GM12892 (cell line): Measurements from ENCODE around the gene YWHAB.

ENCODE experiments used
- POLR2A ChIP-seq: IDR thresholded peaks from 2 replicates; pipeline ENCODE4 v1.6.1; 2011; ENCODE audit warnings: low read depth, low read length, control low read depth
- POLR2AphosphoS5 ChIP-seq: IDR thresholded peaks from 2 replicates; pipeline ENCODE4 v1.6.1; 2011; ENCODE audit warnings: low read depth, low read length, control low read depth
- TAF1 ChIP-seq: IDR thresholded peaks from 2 replicates; pipeline ENCODE4 v1.6.1; 2011; ENCODE audit warnings: low read depth, mild to moderate bottlenecking, control low read depth, low read length, borderline replicate concordance

DNA sequence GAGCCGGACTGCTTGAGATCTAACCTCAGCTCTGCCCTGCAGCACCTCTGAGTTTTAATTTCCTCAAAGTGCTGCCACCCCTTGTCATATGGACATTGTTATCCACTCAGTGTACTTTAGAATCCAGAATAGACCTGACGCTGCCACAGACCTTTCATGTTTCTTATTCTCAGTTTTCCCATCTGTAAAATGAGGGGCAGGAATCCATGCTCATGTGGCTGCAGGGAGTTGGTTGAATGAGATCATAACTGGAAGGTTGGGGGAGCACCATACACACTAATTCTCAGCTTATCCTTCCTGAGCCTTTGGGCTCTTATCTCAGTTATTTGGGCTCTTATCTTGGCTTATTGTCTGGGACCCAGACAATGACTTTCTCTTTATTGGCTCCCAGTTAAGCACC is 26.7 kb downstream of the YWHAB start:
- no peak for TF ChIP-seq POLR2A
- no peak for TF ChIP-seq POLR2AphosphoS5
- no peak for TF ChIP-seq TAF1
